Breast epithelium (tissue), 3 donors: ENCODE results near the gene CD7.

Experiments
- POLR2A ChIP-seq: fragments of 450-650 bp; IDR thresholded peaks from one replicate; pipeline ENCODE4 v1.6.1; 2016; ENCODE audit warnings: antibody characterized with exemption, mild to moderate bottlenecking, moderate library complexity
- POLR2AphosphoS5 ChIP-seq, 3 donors: sonication (generic); formaldehyde crosslinking; IDR thresholded peaks; one replicate each; pipeline ENCODE4 v1.6.1; 2017; ENCODE audit warnings: antibody characterized with exemption in 3 of 3
- TF ChIP-seq, protein P1 (sequence below), 3 donors: fragments of 450-650 bp; IDR thresholded peaks; one replicate each; pipeline ENCODE4 v1.5.1; 2016 to 2017; ENCODE audit warnings: antibody characterized with exemption in 3 of 3, mild to moderate bottlenecking in 3 of 3, moderate library complexity in 3 of 3

DNA sequence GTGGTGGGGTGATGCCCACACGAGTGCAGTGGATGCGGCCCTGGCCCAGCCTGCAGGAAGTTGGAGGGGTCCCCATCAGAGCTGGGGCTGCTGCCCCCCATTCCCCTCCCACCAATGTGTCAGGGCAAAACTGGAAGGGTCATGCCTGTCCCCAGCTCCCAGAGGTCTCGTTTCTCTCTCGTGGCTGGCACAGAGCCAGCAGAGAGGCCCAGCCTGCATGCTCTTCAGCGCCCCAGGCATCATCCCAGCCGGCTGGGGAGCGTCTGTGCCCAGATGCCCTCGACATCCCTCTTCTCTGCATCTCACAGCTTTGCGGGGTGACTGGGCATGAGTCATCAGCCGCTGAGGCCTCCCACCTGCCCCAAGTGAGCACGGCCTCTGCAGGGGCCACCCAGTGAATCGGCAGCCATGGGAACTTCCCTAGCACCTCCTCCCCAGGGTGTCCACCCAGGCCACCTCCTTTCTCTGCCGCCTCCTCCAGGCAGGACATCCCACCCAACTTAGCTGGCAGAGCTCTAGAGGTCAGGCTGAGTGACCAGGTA lies 34.1 kb downstream of the CD7 start:
- TF ChIP-seq POLR2A (no peak), POLR2AphosphoS5 (IDR thresholded peaks at IDR 0.05) (no peak)
- TF ChIP-seq, protein P1, sequence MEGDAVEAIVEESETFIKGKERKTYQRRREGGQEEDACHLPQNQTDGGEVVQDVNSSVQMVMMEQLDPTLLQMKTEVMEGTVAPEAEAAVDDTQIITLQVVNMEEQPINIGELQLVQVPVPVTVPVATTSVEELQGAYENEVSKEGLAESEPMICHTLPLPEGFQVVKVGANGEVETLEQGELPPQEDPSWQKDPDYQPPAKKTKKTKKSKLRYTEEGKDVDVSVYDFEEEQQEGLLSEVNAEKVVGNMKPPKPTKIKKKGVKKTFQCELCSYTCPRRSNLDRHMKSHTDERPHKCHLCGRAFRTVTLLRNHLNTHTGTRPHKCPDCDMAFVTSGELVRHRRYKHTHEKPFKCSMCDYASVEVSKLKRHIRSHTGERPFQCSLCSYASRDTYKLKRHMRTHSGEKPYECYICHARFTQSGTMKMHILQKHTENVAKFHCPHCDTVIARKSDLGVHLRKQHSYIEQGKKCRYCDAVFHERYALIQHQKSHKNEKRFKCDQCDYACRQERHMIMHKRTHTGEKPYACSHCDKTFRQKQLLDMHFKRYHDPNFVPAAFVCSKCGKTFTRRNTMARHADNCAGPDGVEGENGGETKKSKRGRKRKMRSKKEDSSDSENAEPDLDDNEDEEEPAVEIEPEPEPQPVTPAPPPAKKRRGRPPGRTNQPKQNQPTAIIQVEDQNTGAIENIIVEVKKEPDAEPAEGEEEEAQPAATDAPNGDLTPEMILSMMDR (IDR thresholded peaks at IDR 0.05), result no peak
